GM12891 (cell line): ENCODE measurements around the gene LRRC10.

Experiments used
- DNase-seq: peaks from one replicate; pipeline ENCODE4 v3.0.0; 2011; ENCODE audit warnings: low spot score; ENCODE audit not compliant: insufficient read length
- FAIRE-seq: peaks from 2 replicates; lab custom pipeline; 2011; peaks lifted over from hg19 to GRCh38; lab: Jason Lieb, UNC
- PAX5 ChIP-seq: IDR thresholded peaks from 2 replicates; pipeline ENCODE4 v1.6.1; 2011; ENCODE audit warnings: low read length, moderate library complexity, mild to moderate bottlenecking; ENCODE audit not compliant: insufficient read depth, severe bottlenecking
- POLR2A ChIP-seq: IDR thresholded peaks from 2 replicates; pipeline ENCODE4 v1.6.1; 2011; ENCODE audit warnings: low read depth, low read length, control low read depth
- POLR2AphosphoS5 ChIP-seq: IDR thresholded peaks from 2 replicates; pipeline ENCODE4 v1.6.1; 2011; ENCODE audit warnings: low read depth, low read length, control low read depth
- POU2F2 ChIP-seq: IDR thresholded peaks from 2 replicates; pipeline ENCODE4 v1.6.1; 2011; ENCODE audit warnings: low read depth, mild to moderate bottlenecking, control low read depth, low read length, moderate library complexity
- SPI1 ChIP-seq: IDR thresholded peaks from 2 replicates; pipeline ENCODE4 v1.6.1; 2011; ENCODE audit warnings: low read depth, low read length, control low read depth
- TAF1 ChIP-seq: IDR thresholded peaks from 2 replicates; pipeline ENCODE4 v1.6.1; 2011; ENCODE audit warnings: low read depth, low read length, control low read depth

LRRC10 gene

DNA sequence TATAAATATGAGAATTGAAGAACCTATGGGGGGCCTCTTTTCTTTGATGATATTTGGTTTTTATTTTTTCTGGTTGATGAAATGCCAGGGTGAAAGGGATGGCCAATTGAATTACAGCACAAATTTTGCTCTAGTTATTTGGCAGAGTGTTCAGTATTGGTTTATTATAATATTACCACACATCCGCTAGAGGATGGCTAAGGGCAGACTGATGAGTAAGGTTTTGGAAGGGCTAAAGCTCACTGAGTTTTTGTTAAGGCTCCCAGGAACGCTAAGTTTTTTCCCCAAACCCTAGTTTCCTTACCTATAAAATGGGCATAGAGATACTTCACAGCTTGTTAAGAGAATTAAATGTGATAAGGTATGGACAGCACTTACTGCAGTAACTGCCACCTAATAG is 34.3 kb upstream of the LRRC10 start:
- no peak for DNase-seq
- FAIRE-seq = no peak
- no peak for TF ChIP-seq TAF1
- no peak for TF ChIP-seq POLR2A
- no peak for TF ChIP-seq SPI1
- no peak for TF ChIP-seq POLR2AphosphoS5
- no peak for TF ChIP-seq POU2F2
- no peak for TF ChIP-seq PAX5

DNA sequence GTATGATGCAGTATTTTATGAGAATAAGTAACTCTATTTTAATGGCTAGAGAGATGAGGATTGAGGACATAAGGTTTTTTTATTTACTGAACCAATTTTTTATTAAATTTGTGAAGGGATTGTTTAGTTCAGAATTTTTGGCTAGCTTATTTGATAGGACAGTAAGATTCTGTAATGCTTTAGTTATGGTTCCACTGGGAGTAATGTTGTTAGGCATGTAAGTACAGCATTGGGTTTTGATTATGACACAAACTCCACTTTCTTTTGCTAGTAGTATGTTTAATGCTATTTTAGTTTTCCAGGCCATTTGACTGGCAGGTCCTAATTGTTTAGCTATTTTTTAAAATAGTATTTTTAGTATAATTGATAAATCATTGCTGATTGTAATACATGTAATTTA is 33.8 kb upstream of the LRRC10 start:
- no peak for TF ChIP-seq SPI1
- FAIRE-seq (no peak), DNase-seq (no peak)

DNA sequence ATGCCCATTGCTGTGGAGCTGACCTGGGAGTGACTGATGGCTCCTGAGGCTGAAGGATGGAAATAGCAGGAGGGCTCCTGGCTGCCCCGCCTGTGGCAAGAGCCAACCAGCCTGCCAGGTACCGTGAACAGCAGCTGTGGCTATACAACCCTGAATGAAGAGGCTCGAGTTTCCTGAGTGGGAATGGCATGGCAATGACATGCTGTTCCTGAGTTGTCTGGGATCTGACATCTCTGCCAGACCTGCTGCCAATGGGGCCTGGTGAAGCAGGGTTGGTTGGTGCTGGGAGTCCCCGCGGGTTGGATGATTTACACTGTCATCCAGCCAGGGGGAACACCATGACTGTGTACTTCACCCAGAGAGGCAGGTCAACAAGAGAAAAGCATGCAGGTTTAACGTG is 31.8 kb upstream of the LRRC10 start:
- no peak for DNase-seq
- no peak for TF ChIP-seq SPI1
- no peak for TF ChIP-seq POU2F2
- no peak for TF ChIP-seq PAX5
- TF ChIP-seq TAF1 = no peak
- TF ChIP-seq POLR2A = no peak
- TF ChIP-seq POLR2AphosphoS5 = no peak
- no peak for FAIRE-seq

DNA sequence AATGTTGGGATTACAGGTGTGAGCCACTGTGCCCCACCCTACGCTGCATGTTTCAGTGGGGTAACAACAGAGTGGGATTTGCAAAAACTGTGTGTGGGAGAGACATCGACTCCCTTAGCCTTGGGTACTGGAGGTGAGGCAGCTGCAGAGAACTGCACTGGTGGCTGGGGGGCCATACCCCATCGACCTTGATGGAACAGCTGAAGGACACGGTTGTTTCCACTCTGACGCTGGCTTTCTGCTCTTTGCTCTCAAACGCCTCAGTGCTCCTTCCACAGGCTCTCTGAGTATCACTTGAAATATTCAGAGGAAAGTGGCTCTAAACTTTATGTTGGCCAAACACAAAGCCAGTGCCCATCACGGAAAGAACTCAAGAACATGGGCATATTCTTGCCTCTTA is 30.8 kb upstream of the LRRC10 start:
- DNase-seq (no peak), FAIRE-seq (no peak)
- no peak for TF ChIP-seq PAX5

DNA sequence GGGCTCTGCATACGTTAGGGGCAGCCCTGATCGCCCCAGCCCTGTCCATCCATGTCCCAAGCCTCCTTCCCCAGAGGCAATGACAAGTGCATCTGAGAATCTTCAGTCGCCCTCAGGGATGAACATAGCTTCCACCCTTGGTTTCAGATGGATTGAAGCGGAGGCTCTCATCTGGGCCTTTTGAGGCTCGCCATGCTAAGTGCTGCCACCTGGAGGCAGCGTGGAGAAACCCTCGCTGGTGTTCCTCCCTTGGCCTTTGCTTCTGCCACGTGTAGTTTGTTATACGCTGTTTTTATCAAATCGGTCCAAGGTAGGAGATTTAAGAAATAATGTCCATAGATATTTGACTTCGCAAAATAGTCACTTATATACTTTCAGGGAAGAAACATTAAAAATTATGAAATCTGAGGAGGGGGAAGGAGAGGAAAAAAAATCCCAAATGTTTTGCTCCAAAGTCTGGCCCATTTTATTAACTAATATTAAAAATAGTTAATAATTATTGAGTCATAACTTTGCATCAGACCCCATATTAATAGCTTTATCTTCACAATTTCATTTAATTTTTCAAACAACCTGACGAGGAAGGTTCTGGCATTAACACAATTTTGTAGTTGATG is 28.8 kb upstream of the LRRC10 start:
- DNase-seq = peak; percentile 57
- TF ChIP-seq POLR2A (no peak), TAF1 (no peak), POU2F2 (no peak), SPI1 (no peak), POLR2AphosphoS5 (no peak), PAX5 (no peak)
- peak; percentile 54 for FAIRE-seq

DNA sequence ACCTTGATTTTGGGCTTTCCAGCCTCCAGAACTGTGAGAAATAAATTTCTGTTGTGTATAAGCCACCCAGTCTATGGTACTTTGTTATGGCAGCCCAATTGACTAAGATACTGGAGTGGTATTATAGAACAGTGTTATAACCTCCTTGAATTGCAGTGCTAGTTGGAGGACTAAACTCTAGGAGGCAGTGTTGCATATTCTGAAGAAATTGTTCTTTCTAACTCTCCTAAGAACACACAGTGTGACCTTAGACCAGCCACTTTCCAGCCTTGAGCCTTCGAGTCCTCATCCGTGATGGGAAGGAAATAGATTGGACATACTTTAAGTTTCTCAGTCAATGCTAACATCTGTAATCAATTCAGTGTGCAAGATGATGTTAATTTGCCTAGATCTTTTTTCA is 22.4 kb upstream of the LRRC10 start:
- FAIRE-seq = no peak
- DNase-seq = no peak
- TF ChIP-seq POLR2AphosphoS5 = no peak
- TF ChIP-seq POLR2A = no peak
- TF ChIP-seq POU2F2 = no peak
- TF ChIP-seq TAF1 = no peak
- TF ChIP-seq PAX5 = no peak
- no peak for TF ChIP-seq SPI1

DNA sequence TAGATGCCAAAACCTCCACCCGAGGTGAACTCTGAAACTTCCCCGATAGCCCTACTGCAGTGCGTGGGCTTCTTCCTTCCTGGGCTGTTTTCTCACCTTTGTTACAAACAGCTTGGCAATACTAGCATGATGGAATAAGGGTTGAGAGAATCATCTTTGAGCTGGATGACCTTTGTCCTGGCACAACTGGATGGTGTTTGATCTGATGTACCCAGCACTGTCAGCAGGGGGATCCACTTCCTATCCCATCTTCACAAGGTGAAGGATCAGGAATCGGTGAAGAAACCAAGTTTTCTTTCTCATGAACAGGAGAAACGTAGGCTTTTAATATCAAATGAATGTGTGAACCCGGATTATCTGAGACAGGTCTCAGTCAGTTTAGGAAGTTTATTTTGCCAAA is 19.5 kb upstream of the LRRC10 start:
- DNase-seq (no peak), FAIRE-seq (no peak)
- TF ChIP-seq POU2F2 (no peak), SPI1 (no peak), POLR2AphosphoS5 (no peak), TAF1 (no peak)

DNA sequence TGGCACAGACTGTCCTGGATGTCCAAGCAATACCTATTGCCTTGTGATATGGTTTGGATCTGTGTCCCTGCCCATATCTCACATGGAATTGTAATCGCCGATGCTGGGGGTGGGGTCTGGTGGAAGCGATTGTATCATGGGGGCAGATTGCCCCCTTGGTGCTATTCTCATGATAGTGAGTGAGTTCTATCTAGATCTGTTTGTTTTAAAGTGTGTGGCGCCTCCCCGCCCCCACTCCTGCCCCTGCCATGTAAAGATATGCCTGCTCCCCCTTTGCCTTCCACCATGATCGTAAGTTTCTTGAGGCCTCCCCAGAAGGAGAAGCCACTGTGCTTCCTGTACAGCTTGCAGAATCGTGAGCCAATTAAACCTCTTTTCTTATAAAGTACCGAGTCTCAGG is 16.8 kb upstream of the LRRC10 start:
- DNase-seq = no peak
- no peak for FAIRE-seq
- no peak for TF ChIP-seq POLR2AphosphoS5
- no peak for TF ChIP-seq POU2F2
- TF ChIP-seq PAX5 = no peak
- TF ChIP-seq TAF1 = no peak
- no peak for TF ChIP-seq POLR2A
- no peak for TF ChIP-seq SPI1

DNA sequence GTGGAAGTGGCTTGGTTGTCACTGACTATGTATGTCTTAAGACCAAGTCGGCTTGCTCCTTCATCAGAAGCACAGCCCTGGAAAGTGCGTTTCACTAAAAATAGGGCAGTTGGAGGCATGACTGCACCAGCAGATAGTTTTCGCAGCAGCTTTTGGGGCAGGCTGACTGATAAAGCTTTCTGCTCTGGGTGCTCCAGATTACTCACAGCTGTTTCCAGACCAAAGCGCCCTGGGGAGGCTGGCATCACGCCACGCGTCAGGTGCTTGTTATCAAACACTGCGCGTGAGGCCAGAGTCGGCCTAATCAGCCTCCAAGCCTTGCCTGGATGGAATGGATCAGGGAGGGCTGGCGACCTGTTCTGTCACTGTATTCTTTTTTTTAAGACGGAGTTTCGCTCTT is 13.3 kb upstream of the LRRC10 start:
- DNase-seq = no peak
- FAIRE-seq = no peak
- no peak for TF ChIP-seq POLR2A
- TF ChIP-seq POLR2AphosphoS5 = no peak
- TF ChIP-seq PAX5 = no peak
- TF ChIP-seq POU2F2 = no peak

DNA sequence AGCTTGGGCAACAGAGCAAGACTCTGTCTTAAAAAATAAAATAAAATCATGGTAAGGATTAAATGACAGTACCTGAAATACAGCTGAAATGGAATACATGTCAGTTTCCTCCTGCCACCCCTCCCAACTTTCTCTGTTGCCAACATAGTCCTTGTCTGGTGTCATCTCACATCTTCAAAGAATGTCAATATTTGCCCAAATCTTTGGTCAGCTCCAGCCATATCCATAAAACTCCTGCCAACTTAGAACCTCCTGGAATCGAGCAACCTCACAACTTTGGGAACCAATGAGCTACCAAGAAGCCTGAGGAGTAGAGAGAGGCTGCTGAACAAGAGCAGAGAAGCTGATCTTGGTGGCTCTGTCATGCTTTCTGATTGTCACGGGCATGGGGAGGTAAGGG is 10.8 kb upstream of the LRRC10 start:
- FAIRE-seq (no peak), DNase-seq (no peak)
- TF ChIP-seq SPI1 (no peak), POLR2AphosphoS5 (no peak), POU2F2 (no peak), POLR2A (no peak), TAF1 (no peak), PAX5 (no peak)

DNA sequence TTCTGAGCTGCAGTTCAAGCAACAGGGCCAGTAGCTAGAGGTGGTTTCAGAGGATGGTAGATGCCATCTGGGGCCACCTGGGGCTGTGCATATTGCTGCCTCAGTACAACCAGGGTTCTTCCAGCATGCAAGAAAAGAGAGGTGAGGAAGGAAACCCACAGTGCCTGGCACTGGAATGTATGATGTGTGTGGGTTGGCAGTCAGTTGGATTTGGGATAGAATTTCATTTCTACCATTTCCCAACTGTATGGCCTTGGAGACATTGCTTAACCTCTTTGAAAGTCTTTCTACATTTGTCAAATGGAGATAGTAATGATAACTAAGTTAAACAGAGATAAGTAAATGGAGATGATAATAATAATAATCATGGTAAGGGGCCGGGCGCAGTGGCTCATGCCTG is 10.2 kb upstream of the LRRC10 start:
- no peak for DNase-seq
- TF ChIP-seq POLR2AphosphoS5 (no peak), PAX5 (no peak), TAF1 (no peak), SPI1 (no peak), POLR2A (no peak), POU2F2 (no peak)
- no peak for FAIRE-seq
